ENCODE measurements around the gene CCR1. TPM values are rescaled to one million over a fixed set of nuclear protein-coding genes. Genes with fewer than 3 reads are reported as not detected.

CCR1 gene
- total and polyA plus RNA-seq, 2 of the 13 experiments (the other 11 are each of a cell fraction or from before 2014, with no cell fraction given) = not detected

DNA sequence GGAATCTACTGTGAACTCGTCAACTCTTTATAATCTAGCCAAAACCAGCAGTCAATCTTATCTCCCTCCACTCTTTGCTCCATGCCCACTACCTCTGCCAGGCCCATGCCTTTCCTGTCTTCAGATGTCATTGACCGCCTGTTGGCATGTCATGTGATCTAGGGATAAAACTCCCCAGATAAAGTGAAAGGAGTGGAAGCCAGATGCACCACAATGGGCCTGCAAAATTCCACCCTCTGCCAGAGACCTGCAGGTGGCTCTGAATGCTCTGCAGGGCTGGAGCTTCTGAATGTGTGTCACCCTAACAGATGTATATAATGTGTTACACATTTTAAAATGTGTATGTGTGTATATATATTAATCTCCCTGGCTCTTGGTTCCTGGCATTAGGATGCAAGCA is 31.8 kb upstream of the CCR1 start:
- Histone ChIP-seq H4K20me1 (ENCODE audit: insufficient read depth, low read length) (no peaks in the 10 kb centered on the region), H3K4me1 (ENCODE audit: insufficient read depth, low read length) (no peaks in the 10 kb centered on the region), H3K9me3 (ENCODE audit: low read length) (no peaks in the 10 kb centered on the region), H3K27ac (ENCODE audit: extremely low read length, insufficient read depth, low read length) (no peak overlapping the region), H3K27me3 (ENCODE audit: control insufficient read depth in 1 of 2, insufficient read depth in 2 of 2, low read length in 2 of 2) (peaks cover 0 to 10% of the 10 kb centered on the region in 2 experiments; a peak in 2 of 5 replicates), H2AFZ (ENCODE audit: low read length) (no peak overlapping the region), H3K36me3 (replicated peaks in 1 of 2; ENCODE audit: control insufficient read depth in 1 of 2, insufficient read depth in 2 of 2, low read length in 2 of 2) (no peaks in the 10 kb centered on the region), H3K79me2 (ENCODE audit: insufficient read depth, low read length) (no peaks in the 10 kb centered on the region), H3K4me2 (ENCODE audit: low read depth, low read length) (no peak overlapping the region), H3K4me3 (replicated peaks in 1 of 3; ENCODE audit: insufficient read depth in 1 of 3, low read depth in 2 of 3, low read length in 3 of 3) (no peak overlapping the region), H3K9ac (ENCODE audit: insufficient read depth, low read depth, low read length) (no peak overlapping the region)
- 0% methylated on average over 2 of the region's 2 CpGs for WGBS (ENCODE audit: low lambda C conversion rate)
- DNase-seq (ENCODE audit: low spot score) = no peak
- intact Hi-C loops (cut with micrococcal nuclease; ENCODE audit: unreplicated experiment) (loop anchor here (10.0 kb wide), 1 partner anchor 1905 kb away; the partner anchor contains the start of gene TCAIM), in situ Hi-C loops (cut with HindIII; ENCODE audit: extremely low pct_ligation_motif_present, low pct_unique_long_range_greater_than_20kb) (no loop called here)
- no TSS peak for BruUV-seq (replicated peaks)
- no peak for FAIRE-seq
- ChIA-PET CTCF (ENCODE audit: low intra/inter-chr PET ratio, low total read pairs) (no interaction called here), POLR2A (no interaction called here)
- no peak for ATAC-seq
- TF ChIP-seq ZNF746 (CRISPR knock-in tag; IDR thresholded peaks at IDR 0.05) (no peak), ZNF34 (CRISPR knock-in tag; IDR thresholded peaks at IDR 0.05; ENCODE audit: borderline replicate concordance) (no peak), TAF1 (CRISPR knock-in tag; IDR thresholded peaks at IDR 0.05) (no peak)
- TF ChIP-seq, protein P1, sequence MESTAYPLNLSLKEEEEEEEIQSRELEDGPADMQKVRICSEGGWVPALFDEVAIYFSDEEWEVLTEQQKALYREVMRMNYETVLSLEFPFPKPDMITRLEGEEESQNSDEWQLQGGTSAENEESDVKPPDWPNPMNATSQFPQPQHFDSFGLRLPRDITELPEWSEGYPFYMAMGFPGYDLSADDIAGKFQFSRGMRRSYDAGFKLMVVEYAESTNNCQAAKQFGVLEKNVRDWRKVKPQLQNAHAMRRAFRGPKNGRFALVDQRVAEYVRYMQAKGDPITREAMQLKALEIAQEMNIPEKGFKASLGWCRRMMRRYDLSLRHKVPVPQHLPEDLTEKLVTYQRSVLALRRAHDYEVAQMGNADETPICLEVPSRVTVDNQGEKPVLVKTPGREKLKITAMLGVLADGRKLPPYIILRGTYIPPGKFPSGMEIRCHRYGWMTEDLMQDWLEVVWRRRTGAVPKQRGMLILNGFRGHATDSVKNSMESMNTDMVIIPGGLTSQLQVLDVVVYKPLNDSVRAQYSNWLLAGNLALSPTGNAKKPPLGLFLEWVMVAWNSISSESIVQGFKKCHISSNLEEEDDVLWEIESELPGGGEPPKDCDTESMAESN (CRISPR knock-in tag; conservative IDR thresholded peaks at IDR 0.05) = no peak
- TF ChIP-seq, protein P2, sequence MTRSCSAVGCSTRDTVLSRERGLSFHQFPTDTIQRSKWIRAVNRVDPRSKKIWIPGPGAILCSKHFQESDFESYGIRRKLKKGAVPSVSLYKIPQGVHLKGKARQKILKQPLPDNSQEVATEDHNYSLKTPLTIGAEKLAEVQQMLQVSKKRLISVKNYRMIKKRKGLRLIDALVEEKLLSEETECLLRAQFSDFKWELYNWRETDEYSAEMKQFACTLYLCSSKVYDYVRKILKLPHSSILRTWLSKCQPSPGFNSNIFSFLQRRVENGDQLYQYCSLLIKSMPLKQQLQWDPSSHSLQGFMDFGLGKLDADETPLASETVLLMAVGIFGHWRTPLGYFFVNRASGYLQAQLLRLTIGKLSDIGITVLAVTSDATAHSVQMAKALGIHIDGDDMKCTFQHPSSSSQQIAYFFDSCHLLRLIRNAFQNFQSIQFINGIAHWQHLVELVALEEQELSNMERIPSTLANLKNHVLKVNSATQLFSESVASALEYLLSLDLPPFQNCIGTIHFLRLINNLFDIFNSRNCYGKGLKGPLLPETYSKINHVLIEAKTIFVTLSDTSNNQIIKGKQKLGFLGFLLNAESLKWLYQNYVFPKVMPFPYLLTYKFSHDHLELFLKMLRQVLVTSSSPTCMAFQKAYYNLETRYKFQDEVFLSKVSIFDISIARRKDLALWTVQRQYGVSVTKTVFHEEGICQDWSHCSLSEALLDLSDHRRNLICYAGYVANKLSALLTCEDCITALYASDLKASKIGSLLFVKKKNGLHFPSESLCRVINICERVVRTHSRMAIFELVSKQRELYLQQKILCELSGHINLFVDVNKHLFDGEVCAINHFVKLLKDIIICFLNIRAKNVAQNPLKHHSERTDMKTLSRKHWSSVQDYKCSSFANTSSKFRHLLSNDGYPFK (CRISPR knock-in tag; IDR thresholded peaks at IDR 0.05; ENCODE audit: borderline replicate concordance) = no peak
